ENCODE data around the gene NSUN4. TPM values are rescaled to one million over a fixed set of nuclear protein-coding genes. Genes with fewer than 3 reads are reported as not detected.

The NSUN4 gene
- total RNA-seq, result 32.7 and 33.3 TPM in 2 replicates
- long read RNA-seq, transcript NSUN4-204 (6 exons, 2,150 nt), result major isoform, 9 of 10 reads
- long read RNA-seq, partial matches to known transcripts, result 0 of 10 reads
- long read RNA-seq, other reads (novel, unspliced or antisense), result 1 of 10 reads

DNA sequence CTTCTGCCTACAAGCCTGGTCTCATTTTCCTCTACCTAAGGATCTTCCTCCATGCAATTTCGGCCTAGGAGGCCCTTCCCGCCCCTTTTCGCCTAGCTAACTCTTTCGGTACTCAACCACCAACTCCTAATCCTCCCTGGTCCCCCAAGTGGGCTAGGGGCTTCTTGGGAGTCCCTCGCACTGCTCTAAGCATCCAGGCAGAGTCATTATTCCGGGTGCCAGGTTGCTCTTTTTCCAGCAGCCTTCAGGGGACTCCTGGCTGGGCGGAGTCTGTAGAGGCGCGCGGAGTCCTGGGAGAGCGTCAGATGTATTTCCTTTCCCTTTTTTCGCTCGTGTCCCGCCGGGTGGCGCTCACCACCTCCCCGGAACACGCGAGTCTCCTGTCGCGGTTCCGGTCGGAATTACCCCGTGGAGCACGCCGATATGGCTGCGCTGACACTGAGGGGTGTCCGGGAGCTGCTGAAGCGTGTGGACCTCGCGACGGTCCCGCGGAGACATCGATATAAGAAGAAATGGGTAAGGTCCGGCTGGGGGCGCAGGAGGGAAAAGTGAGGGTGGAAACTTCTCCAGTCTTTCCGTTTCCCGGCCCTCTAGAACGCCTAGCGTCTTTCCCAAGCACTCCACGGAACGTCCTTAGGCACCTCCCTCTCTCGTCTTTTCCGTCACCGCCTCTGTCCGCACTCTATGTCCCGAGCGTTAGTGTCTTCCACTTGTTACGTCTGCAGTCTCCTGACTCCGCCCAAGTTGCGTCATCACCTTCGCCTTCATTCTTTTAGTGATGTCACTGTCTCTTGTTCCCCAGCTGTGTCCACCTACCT lies at the start of gene NSUN4:
Gene NSUN4 (plus strand): TSS at position 404 of the 818 bp plus-strand sequence. CDS start 20 bp downstream, at position 424.
- TF ChIP-seq, protein P1, sequence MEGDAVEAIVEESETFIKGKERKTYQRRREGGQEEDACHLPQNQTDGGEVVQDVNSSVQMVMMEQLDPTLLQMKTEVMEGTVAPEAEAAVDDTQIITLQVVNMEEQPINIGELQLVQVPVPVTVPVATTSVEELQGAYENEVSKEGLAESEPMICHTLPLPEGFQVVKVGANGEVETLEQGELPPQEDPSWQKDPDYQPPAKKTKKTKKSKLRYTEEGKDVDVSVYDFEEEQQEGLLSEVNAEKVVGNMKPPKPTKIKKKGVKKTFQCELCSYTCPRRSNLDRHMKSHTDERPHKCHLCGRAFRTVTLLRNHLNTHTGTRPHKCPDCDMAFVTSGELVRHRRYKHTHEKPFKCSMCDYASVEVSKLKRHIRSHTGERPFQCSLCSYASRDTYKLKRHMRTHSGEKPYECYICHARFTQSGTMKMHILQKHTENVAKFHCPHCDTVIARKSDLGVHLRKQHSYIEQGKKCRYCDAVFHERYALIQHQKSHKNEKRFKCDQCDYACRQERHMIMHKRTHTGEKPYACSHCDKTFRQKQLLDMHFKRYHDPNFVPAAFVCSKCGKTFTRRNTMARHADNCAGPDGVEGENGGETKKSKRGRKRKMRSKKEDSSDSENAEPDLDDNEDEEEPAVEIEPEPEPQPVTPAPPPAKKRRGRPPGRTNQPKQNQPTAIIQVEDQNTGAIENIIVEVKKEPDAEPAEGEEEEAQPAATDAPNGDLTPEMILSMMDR (conservative IDR thresholded peaks at IDR 0.05), result peak; percentile 67
- Mint-ChIP-seq H3K4me1 (peaks cover 43% of the 10 kb centered on the region), H3K9me3 (no peaks in the 10 kb centered on the region), H3K4me3 (peak within 1 kb of the TSS; percentile 97), H3K36me3 (ENCODE audit: low read depth) (peaks cover 6% of the 10 kb centered on the region), H3K27ac (ENCODE audit: unreplicated experiment) (peak within 1 kb of the TSS; percentile 100), H3K27me3 (ENCODE audit: low read depth) (no peaks in the 10 kb centered on the region)
- peak; percentile 72 for DNase-seq (ENCODE audit: low read depth, low spot score)

DNA sequence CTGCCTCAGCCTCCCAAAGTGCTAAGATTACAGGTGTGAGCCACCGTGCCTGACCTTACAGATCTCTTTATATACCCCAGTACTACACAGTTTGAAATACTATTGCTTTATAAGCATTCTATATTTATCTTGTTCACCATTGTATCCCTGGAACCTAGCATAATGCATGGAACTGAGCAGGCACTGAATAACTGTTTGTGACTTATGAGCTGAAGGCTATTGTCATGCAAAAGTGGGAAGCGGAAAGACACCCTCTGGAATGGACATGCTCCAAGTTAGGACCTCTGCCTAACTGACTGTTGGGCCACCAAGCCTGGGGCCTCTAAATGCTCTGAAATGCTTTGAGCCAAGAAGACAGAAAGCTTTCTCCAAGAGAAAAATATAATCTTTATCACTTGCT lies 45.3 kb upstream of the NSUN4 start:
- H3K27ac Mint-ChIP-seq (ENCODE audit: unreplicated experiment), result no peak overlapping the region
- no peaks in the 10 kb centered on the region for H3K9me3 Mint-ChIP-seq
- peaks cover 22% of the 10 kb centered on the region for H3K36me3 Mint-ChIP-seq (ENCODE audit: low read depth)
- DNase-seq (ENCODE audit: low read depth, low spot score), result no peak
- H3K27me3 Mint-ChIP-seq (ENCODE audit: low read depth), result no peaks in the 10 kb centered on the region
- H3K4me3 Mint-ChIP-seq, result no peak overlapping the region
- peaks cover 13% of the 10 kb centered on the region for H3K4me1 Mint-ChIP-seq
- TF ChIP-seq, protein P1 (conservative IDR thresholded peaks at IDR 0.05), result no peak

DNA sequence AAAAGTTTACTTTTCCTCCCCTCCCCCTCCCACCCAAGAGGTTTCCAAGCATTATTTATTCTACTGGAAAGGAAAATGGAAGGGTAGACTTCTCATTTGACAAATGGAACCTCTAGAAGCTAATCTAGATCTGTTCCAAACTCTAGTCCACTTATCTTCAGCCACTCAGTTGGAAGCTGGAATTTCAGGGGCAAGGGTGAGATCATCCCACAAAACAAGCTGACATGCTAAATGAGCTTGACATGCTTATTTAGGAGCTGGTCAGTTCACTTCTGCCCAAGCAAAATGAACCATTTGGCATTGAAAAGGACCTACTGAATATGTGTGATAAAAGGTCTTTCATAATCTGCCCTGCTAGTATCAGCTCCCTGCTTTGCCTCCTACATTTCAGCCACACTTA lies 42.2 kb upstream of the NSUN4 start:
- TF ChIP-seq, protein P1 (conservative IDR thresholded peaks at IDR 0.05), result no peak
- DNase-seq (ENCODE audit: low read depth, low spot score), result no peak
- H3K4me3 Mint-ChIP-seq, result peak overlapping the region; percentile 80
- H3K27ac Mint-ChIP-seq (ENCODE audit: unreplicated experiment), result no peak overlapping the region
- H3K27me3 Mint-ChIP-seq (ENCODE audit: low read depth), result no peaks in the 10 kb centered on the region
- H3K4me1 Mint-ChIP-seq, result peaks cover 26% of the 10 kb centered on the region
- H3K9me3 Mint-ChIP-seq, result no peaks in the 10 kb centered on the region
- H3K36me3 Mint-ChIP-seq (ENCODE audit: low read depth), result peaks cover 22% of the 10 kb centered on the region

DNA sequence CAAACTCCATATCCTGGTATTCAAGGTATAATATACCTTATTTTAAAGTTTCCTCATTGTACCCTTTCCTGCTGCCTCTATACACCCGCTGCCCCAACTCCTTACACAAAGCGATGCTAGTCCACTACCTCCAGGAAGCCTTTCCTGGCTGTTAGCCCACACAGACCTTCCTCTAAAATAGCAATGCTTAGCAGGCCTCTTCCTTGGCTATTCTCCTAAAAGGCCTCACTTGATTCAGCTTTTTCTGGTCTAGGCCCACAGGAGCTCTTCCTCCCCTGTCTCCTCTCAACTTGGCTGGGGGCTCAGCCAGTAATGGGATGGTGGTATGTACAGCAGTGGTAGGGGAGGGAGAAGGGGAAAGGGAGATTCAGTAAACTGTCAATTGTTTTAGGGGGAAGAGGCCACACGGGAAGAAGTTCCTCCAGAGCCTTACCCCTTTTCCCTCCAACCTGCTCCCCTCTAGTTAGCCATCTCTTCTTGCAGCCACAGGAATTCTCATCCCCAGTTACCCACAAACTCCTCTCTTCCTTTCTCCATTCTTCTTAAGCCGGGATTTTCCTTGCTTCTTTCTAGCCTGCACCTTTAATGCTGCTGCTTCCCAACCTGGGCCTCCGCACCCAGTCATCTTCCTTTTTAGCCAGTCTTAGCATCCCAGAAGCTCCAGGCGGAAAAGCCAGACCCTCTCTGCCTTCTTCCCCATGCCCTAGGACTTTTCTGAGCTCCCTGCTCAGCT lies 39.8 kb upstream of the NSUN4 start:
- TF ChIP-seq, protein P1 (conservative IDR thresholded peaks at IDR 0.05), result no peak

DNA sequence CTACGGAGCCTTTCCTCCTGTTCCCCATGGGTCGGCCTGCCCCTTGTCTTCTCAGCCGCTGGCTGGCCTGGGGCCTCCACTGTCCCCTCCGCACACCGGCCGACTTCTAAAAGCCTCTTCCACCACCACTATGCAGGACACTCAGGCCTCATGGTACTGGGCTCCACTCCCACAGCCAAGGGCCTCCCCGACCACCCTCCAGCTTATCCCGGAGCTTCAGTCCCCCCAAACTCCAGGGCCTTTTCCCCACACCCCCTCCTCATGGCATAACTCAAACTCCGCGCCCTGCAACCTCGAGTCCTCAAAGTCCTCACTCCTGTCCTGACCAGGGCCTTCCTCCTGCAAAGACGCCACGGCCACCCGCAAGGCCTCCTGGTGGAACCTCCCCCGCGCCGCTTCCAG lies 39.2 kb upstream of the NSUN4 start:
- peak; percentile 14 for DNase-seq (ENCODE audit: low read depth, low spot score)
- Mint-ChIP-seq H3K4me1 (peaks cover 49% of the 10 kb centered on the region), H3K4me3 (peak overlapping the region; percentile 99), H3K9me3 (no peaks in the 10 kb centered on the region), H3K27me3 (ENCODE audit: low read depth) (no peaks in the 10 kb centered on the region), H3K36me3 (ENCODE audit: low read depth) (peaks cover 20% of the 10 kb centered on the region), H3K27ac (ENCODE audit: unreplicated experiment) (peak overlapping the region; percentile 100)
- TF ChIP-seq, protein P1 (conservative IDR thresholded peaks at IDR 0.05), result no peak

More for the DNA sequence above, 39.8 kb upstream of the NSUN4 start:
- peak overlapping the region; percentile 99 for H3K4me3 Mint-ChIP-seq
- H3K9me3 Mint-ChIP-seq, result no peaks in the 10 kb centered on the region
- no peak for DNase-seq (ENCODE audit: low read depth, low spot score)
- peak overlapping the region; percentile 100 for H3K27ac Mint-ChIP-seq (ENCODE audit: unreplicated experiment)
- no peaks in the 10 kb centered on the region for H3K27me3 Mint-ChIP-seq (ENCODE audit: low read depth)
- peaks cover 21% of the 10 kb centered on the region for H3K36me3 Mint-ChIP-seq (ENCODE audit: low read depth)
- H3K4me1 Mint-ChIP-seq, result peaks cover 45% of the 10 kb centered on the region

Data from neural crest cell (in vitro differentiated cells).